ENCODE data around the gene RGL1.

DNA sequence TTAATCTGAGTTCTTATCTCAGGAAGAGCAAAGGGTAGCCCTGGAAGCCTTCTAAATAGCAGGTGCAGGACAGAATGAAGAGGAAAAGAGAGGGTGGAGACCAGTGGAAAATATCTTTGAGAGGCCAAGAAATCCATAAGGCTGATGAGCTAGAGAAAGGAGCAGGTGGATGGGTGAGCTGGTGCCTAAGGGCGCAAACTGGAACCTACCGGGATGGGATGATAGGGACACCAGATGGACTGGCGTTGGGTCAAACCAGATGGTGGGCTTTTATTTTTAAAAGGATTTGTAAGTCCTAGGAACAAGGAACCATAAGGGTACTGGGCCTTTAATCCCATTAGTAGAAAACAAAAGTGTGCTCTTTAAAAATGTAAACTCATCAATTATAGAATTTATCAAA lies 59.7 kb downstream of the RGL1 start:
- TF ChIP-seq, protein P1, sequence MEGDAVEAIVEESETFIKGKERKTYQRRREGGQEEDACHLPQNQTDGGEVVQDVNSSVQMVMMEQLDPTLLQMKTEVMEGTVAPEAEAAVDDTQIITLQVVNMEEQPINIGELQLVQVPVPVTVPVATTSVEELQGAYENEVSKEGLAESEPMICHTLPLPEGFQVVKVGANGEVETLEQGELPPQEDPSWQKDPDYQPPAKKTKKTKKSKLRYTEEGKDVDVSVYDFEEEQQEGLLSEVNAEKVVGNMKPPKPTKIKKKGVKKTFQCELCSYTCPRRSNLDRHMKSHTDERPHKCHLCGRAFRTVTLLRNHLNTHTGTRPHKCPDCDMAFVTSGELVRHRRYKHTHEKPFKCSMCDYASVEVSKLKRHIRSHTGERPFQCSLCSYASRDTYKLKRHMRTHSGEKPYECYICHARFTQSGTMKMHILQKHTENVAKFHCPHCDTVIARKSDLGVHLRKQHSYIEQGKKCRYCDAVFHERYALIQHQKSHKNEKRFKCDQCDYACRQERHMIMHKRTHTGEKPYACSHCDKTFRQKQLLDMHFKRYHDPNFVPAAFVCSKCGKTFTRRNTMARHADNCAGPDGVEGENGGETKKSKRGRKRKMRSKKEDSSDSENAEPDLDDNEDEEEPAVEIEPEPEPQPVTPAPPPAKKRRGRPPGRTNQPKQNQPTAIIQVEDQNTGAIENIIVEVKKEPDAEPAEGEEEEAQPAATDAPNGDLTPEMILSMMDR (IDR thresholded peaks at IDR 0.05; ENCODE audit: low read depth, low read length, poor library complexity, severe bottlenecking), result no peak
- no peak for TF ChIP-seq EZH2phosphoT487 (IDR thresholded peaks at IDR 0.05; ENCODE audit: borderline replicate concordance, low read length)

Measured in DOHH2 (cell line).